ENCODE results near the gene RET. TPM values are rescaled to one million over a fixed set of nuclear protein-coding genes. Genes with fewer than 3 reads are reported as not detected.
A peak's percentile ranks its signal among the peaks of the same experiment; 100 is the strongest.

RET gene
- total RNA-seq, 4 donors from 2014 or later: 0.51 to 1.2 (median 0.62) TPM

- Histone ChIP-seq H3K36me3 (no peaks in the 10 kb centered on the region), H3K9me3 (no peaks in the 10 kb centered on the region), H3K4me3 (peak overlapping the region; percentile 50 to 57 (median 52)), H3K27ac (no peak overlapping the region), H3K27me3 (peaks cover 27 to 44% (median 29%) of the 10 kb centered on the region in 3 donors), H3K4me1 (peaks cover 5% of the 10 kb centered on the region in 2 donors)
- ATAC-seq (no peak), DNase-seq (no peak)
- in situ Hi-C loops (cut with MboI; ENCODE audit: low sequenced_read_pairs in 4 of 4) (no loop called here), intact Hi-C loops (cut with DNase I; ENCODE audit: low total_unique reads) (no loop called here)
- TF ChIP-seq CTCF (IDR thresholded peaks at IDR 0.05 in 4 of 5, conservative IDR thresholded peaks at IDR 0.05 in 1 of 5): no peak
- TF ChIP-seq POLR2A (IDR thresholded peaks at IDR 0.05): no peak
Measured at GRCh38 chr10:43076311-43076875, 476 bp upstream of the RET start.

- ATAC-seq (peak in 1 of 2 donors; percentile 19), DNase-seq (no peak)
- Histone ChIP-seq H3K4me1 (peaks cover 5% of the 10 kb centered on the region in 2 donors), H3K27ac (no peak overlapping the region), H3K36me3 (no peaks in the 10 kb centered on the region), H3K27me3 (peaks cover 27 to 44% (median 31%) of the 10 kb centered on the region in 3 donors), H3K9me3 (no peaks in the 10 kb centered on the region), H3K4me3 (peak overlapping the region; percentile 51 to 57 (median 56))
- in situ Hi-C loops (cut with MboI; ENCODE audit: low sequenced_read_pairs in 4 of 4) (no loop called here), intact Hi-C loops (cut with DNase I; ENCODE audit: low total_unique reads) (no loop called here)
- TF ChIP-seq CTCF (IDR thresholded peaks at IDR 0.05 in 4 of 5, conservative IDR thresholded peaks at IDR 0.05 in 1 of 5) (no peak), POLR2A (IDR thresholded peaks at IDR 0.05) (no peak)
Measured at GRCh38 chr10:43077421-43078171, 727 bp downstream of the RET start.

GRCh38 chr10:43078175-43078985 lies 1.5 kb downstream of the RET start:
- no peaks in the 10 kb centered on the region for H3K36me3 ChIP-seq
- peaks cover 30 to 44% (median 31%) of the 10 kb centered on the region in 3 donors for H3K27me3 ChIP-seq
- peak overlapping the region in 2 of 4 donors; percentile 51 to 54 for H3K4me3 ChIP-seq
- in situ Hi-C loops (cut with MboI; ENCODE audit: low sequenced_read_pairs in 4 of 4) (no loop called here), intact Hi-C loops (cut with DNase I; ENCODE audit: low total_unique reads) (no loop called here)
- peaks cover 5% of the 10 kb centered on the region in 2 donors for H3K4me1 ChIP-seq
- DNase-seq (no peak), ATAC-seq (peak in 1 of 2 donors; percentile 9)
- no peaks in the 10 kb centered on the region for H3K9me3 ChIP-seq
- H3K27ac ChIP-seq: no peak overlapping the region
- TF ChIP-seq CTCF (IDR thresholded peaks at IDR 0.05 in 4 of 5, conservative IDR thresholded peaks at IDR 0.05 in 1 of 5) (no peak), POLR2A (IDR thresholded peaks at IDR 0.05) (no peak)

GRCh38 chr10:43078986-43079273 lies 2.1 kb downstream of the RET start:
- H3K4me3 ChIP-seq: no peak overlapping the region
- ATAC-seq: peak in 1 of 2 donors; percentile 9
- H3K36me3 ChIP-seq: no peaks in the 10 kb centered on the region
- peak in 3 of 5 experiments; percentile 11 to 40 (median 36) for TF ChIP-seq CTCF (IDR thresholded peaks at IDR 0.05 in 4 of 5, conservative IDR thresholded peaks at IDR 0.05 in 1 of 5)
- no peak for TF ChIP-seq POLR2A (IDR thresholded peaks at IDR 0.05)
- H3K27me3 ChIP-seq: peaks cover 31 to 44% (median 31%) of the 10 kb centered on the region in 3 donors
- DNase-seq: peak in 1 of 2 donors; percentile 16
- peaks cover 5% of the 10 kb centered on the region in 2 donors for H3K4me1 ChIP-seq
- in situ Hi-C loops (cut with MboI; ENCODE audit: low sequenced_read_pairs in 4 of 4): no loop called here
- intact Hi-C loops (cut with DNase I; ENCODE audit: low total_unique reads): no loop called here
- no peaks in the 10 kb centered on the region for H3K9me3 ChIP-seq
- no peak overlapping the region for H3K27ac ChIP-seq
